Endothelial cell of umbilical vein (primary cell): ENCODE measurements around the gene TSPEAR. TPM values are rescaled to one million over a fixed set of nuclear protein-coding genes. Genes with fewer than 3 reads are reported as not detected.

Experiments
- BruUV-seq: library from RNA; stranded (reverse); fragments of 400-500 nt; replicated peaks from 2 replicates; lab custom pipeline; 2021; lab: Mats Ljungman, UMichigan
- CTCF ChIA-PET: fragments of 300-600, 350-600 bp; sonication (Branson Sonifier 250); formaldehyde crosslinking; loops from one replicate; lab custom pipeline; 2021; ENCODE audit warnings: antibody characterized with exemption, inconsistent platforms; lab: Charles Lee
- POLR2A ChIA-PET: fragments of 300-600, 350-600 bp; sonication (Branson Sonifier 250); formaldehyde crosslinking; loops from one replicate; lab custom pipeline; 2021; ENCODE audit warnings: antibody characterized with exemption, inconsistent platforms; lab: Charles Lee
- DNase-seq: peaks from one replicate; pipeline ENCODE4 v3.0.0-alpha.2; 2011; ENCODE audit warnings: low read depth, low spot score
- FAIRE-seq: peaks from 2 replicates; lab custom pipeline; 2011; peaks lifted over from hg19 to GRCh38; lab: Jason Lieb, UNC
- H2AFZ ChIP-seq: 2 replicates; pipeline ENCODE4 v1.6.0; 2012; ENCODE audit warnings: low read depth, low read length, control low read depth, inconsistent platforms
- H3K27ac ChIP-seq: 2 replicates; pipeline ENCODE4 v1.5.1; 2011; ENCODE audit warnings: low read depth, mild to moderate bottlenecking, control low read depth, low read length, moderate library complexity; ENCODE audit not compliant: insufficient read depth
- H3K27me3 ChIP-seq, 2 experiments: 2 replicates each; pipeline versions ENCODE4 v1.6.0 to v1.6.1; 2011; ENCODE audit warnings: low read length in 2 of 2, mixed read lengths in 1 of 2; ENCODE audit not compliant: control insufficient read depth in 2 of 2, insufficient read depth in 2 of 2
- H3K36me3 ChIP-seq, 2 experiments: 2 replicates in 1 of 2; 3 replicates in 1 of 2; pipeline ENCODE4 v1.5.1; 2011; ENCODE audit warnings: low read length in 2 of 2, mild to moderate bottlenecking in 1 of 2, moderate library complexity in 1 of 2; ENCODE audit not compliant: control insufficient read depth in 2 of 2, insufficient read depth in 2 of 2; ENCODE audit errors: extremely low read depth in 1 of 2
- H3K4me1 ChIP-seq: 3 replicates; pipeline ENCODE4 v1.5.1; 2011; ENCODE audit warnings: mild to moderate bottlenecking, low read length; ENCODE audit not compliant: control insufficient read depth, insufficient read depth; ENCODE audit errors: extremely low read depth
- H3K4me2 ChIP-seq: 2 replicates; pipeline ENCODE4 v1.6.1; 2011; ENCODE audit warnings: low read length, control low read depth, mixed read lengths; ENCODE audit not compliant: insufficient read depth
- H3K4me3 ChIP-seq, 3 experiments: fragments of 200-600 bp in 1 of 3; sonication (generic), shearing (Covaris generic) in 1 of 3; replicated peaks in 1 of 3; 2 replicates each; pipeline ENCODE4 v1.5.1; 2011 to 2016; ENCODE audit warnings: control low read depth in 3 of 3, low read length in 3 of 3, mild to moderate bottlenecking in 2 of 3, inconsistent platforms in 1 of 3, low read depth in 1 of 3, moderate library complexity in 1 of 3; ENCODE audit not compliant: insufficient read depth in 1 of 3
- H3K79me2 ChIP-seq: 2 replicates; pipeline ENCODE4 v1.6.0; 2012; ENCODE audit warnings: low read length, inconsistent platforms; ENCODE audit not compliant: control insufficient read depth, insufficient read depth
- H3K9ac ChIP-seq: replicated peaks from 2 replicates; pipeline ENCODE3; 2011; ENCODE audit warnings: low read length, control low read depth; ENCODE audit not compliant: insufficient read depth; ENCODE audit errors: extremely low read depth
- H3K9me1 ChIP-seq: replicated peaks from 3 replicates; pipeline ENCODE4 v1.6.0; 2011; ENCODE audit warnings: mild to moderate bottlenecking, low read length; ENCODE audit not compliant: control insufficient read depth, insufficient read depth; ENCODE audit errors: extremely low read depth
- H3K9me3 ChIP-seq: replicated peaks from 2 replicates; pipeline ENCODE4 v1.5.1; 2012; ENCODE audit warnings: low read length, inconsistent platforms; ENCODE audit not compliant: control insufficient read depth, insufficient read depth
- H4K20me1 ChIP-seq: replicated peaks from 2 replicates; pipeline ENCODE3; 2011; ENCODE audit warnings: mild to moderate bottlenecking, low read length; ENCODE audit not compliant: control insufficient read depth, insufficient read depth; ENCODE audit errors: extremely low read depth
- CTCF ChIP-seq, 2 donors: IDR thresholded peaks; 1 replicate in 1 of 2; 2 replicates in 1 of 2; pipeline ENCODE4 v1.5.1; 2011; ENCODE audit warnings: low read length in 2 of 2, mild to moderate bottlenecking in 2 of 2, moderate library complexity in 2 of 2, control low read depth in 1 of 2, inconsistent platforms in 1 of 2, low read depth in 1 of 2; ENCODE audit not compliant: insufficient read depth in 1 of 2; ENCODE audit errors: extremely low read depth in 1 of 2
- EZH2 ChIP-seq: IDR thresholded peaks from 2 replicates; pipeline ENCODE4 v1.6.1; 2012; ENCODE audit warnings: borderline replicate concordance, low read depth, mild to moderate bottlenecking, moderate library complexity, low read length, inconsistent platforms; ENCODE audit not compliant: severe bottlenecking
- FOS ChIP-seq: IDR thresholded peaks from 2 replicates; pipeline ENCODE4 v1.6.1; 2011; ENCODE audit warnings: mild to moderate bottlenecking, low read length, moderate library complexity, borderline replicate concordance; ENCODE audit not compliant: insufficient read depth
- GATA2 ChIP-seq: IDR thresholded peaks from 2 replicates; pipeline ENCODE4 v1.7.0; 2011; ENCODE audit warnings: low read depth, mild to moderate bottlenecking, moderate library complexity, mixed read lengths, low read length; ENCODE audit not compliant: insufficient read length, insufficient read depth
- JUN ChIP-seq: IDR thresholded peaks from 2 replicates; pipeline ENCODE4 v1.6.1; 2011; ENCODE audit warnings: borderline replicate concordance, low read depth; ENCODE audit not compliant: insufficient read length, insufficient read depth
- MAX ChIP-seq: IDR thresholded peaks from 2 replicates; pipeline ENCODE4 v1.6.1; 2011; ENCODE audit not compliant: insufficient read depth, insufficient read length
- MYC ChIP-seq: IDR thresholded peaks from one replicate; pipeline ENCODE4 v1.6.1; 2011; ENCODE audit warnings: mild to moderate bottlenecking, low read depth, low read length
- POLR2A ChIP-seq: IDR thresholded peaks from 2 replicates; pipeline ENCODE4 v1.6.1; 2012; ENCODE audit warnings: low read depth, mild to moderate bottlenecking, control low read depth, low read length
- POLR2AphosphoS5 ChIP-seq: IDR thresholded peaks from 2 replicates; pipeline ENCODE4 v1.6.1; 2012; ENCODE audit warnings: low read depth, mild to moderate bottlenecking, control low read depth, low read length, moderate library complexity; ENCODE audit not compliant: insufficient read depth
- dilution Hi-C: fragments of 300-500 bp; cut with MboI; formaldehyde crosslinking; loops from one replicate; pipeline ENCODE4 v1.15.0; 2019; ENCODE audit warnings: low sequenced_read_pairs; ENCODE audit not compliant: extremely low pct_ligation_motif_present
- intact Hi-C: fragments of 100-400 bp; cut with micrococcal nuclease; formaldehyde crosslinking; loops from one replicate; pipeline ENCODE4 v1.10.0; 2022
- polyA plus RNA-seq, 4 experiments: library from polyadenylated mRNA; depleted of rRNA in 3 of 4; stranded (reverse) in 3 of 4; unstranded in 1 of 4; fragments of >200 nt; gene quantifications; 2 replicates each; pipeline versions ENCODE4 v1.2.1 to v1.2.3, GENCODE V29; 2011 to 2012; ENCODE audit warnings: missing spikeins in 1 of 4
- total RNA-seq: library from RNA; stranded (reverse); gene quantifications from 2 replicates; pipeline ENCODE4 v1.2.3, GENCODE V29; 2021

The TSPEAR gene
- total and polyA plus RNA-seq, 2 donors (not counting 3 experiments of a cell fraction or from before 2014, with no cell fraction given), result 0.01 TPM; not detected in 1

DNA sequence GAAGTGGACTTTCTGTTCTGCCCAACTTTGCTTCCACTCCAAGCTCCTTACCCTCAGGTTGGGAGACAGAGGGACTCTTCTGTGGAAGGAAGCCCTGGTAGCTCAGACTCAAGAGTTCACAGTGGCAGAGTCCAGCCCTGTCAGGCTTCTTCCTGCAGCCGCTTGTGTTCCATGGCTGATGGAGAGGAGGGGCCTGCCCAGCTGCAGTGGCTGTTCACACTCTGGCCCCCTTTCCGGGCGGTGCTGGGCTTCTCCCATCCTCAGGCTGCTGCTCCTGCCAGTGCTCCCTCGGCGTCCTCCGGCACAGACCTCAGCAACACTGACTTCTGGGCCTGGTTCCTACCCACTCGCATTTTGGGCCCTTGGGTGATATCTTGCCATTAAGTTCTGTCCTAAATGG is 175.4 kb downstream of the TSPEAR start:
- Histone ChIP-seq H3K4me2 (no peak overlapping the region), H3K27ac (no peak overlapping the region), H3K9me3 (no peaks in the 10 kb centered on the region), H3K79me2 (no peaks in the 10 kb centered on the region), H2AFZ (no peak overlapping the region), H3K9ac (no peak overlapping the region), H3K4me1 (no peaks in the 10 kb centered on the region), H3K4me3 (no peak overlapping the region), H4K20me1 (no peaks in the 10 kb centered on the region), H3K27me3 (peaks cover 0 to 3% of the 10 kb centered on the region in 2 experiments), H3K36me3 (no peaks in the 10 kb centered on the region), H3K9me1 (no peaks in the 10 kb centered on the region)
- dilution Hi-C loops (no loop called here), intact Hi-C loops (no loop called here)
- DNase-seq (no peak), FAIRE-seq (no peak)
- ChIA-PET POLR2A (interaction anchor here (0.7 kb wide), 1 partner anchor 30 kb away, joined by 4 read pairs; no protein-coding TSS in a partner anchor), CTCF (interaction anchor here (1.2 kb wide), 1 partner anchor 257 kb away, joined by 4 read pairs; no protein-coding TSS in a partner anchor)
- TF ChIP-seq MYC (no peak), EZH2 (no peak), FOS (no peak), POLR2A (no peak), GATA2 (no peak), MAX (no peak), CTCF (IDR thresholded peaks at IDR 0.05; ENCODE audit: extremely low read depth in 1 of 2, insufficient read depth in 1 of 2, low read depth in 1 of 2, low read length in 2 of 2) (no peak), POLR2AphosphoS5 (no peak), JUN (no peak)
- BruUV-seq, result no TSS peak
